Measurements from ENCODE around the gene NEDD4L.

NEDD4L gene

DNA sequence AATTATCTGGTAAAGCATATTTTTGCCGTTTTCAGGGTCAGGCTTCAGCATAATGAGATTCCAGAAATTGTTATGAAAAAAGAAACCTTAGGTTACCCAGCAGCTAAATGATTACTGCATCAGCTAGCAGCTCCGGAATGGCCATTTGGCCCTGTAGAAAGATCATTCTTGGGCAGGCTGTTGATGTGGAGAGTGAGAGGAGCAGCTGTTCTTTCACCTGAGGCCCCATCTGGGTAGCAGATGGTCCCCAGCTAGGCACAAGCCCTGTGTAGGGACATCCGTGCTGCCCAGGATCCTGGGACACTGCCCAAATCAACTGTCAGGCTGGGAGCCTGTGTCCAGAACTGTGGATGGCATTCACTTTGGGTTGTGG lies 61.8 kb downstream of the NEDD4L start:
- H3K4me3 ChIP-seq (ENCODE audit: low read depth, low read length) = no peak overlapping the region
- DNase-seq (ENCODE audit: low read depth) = no peak

DNA sequence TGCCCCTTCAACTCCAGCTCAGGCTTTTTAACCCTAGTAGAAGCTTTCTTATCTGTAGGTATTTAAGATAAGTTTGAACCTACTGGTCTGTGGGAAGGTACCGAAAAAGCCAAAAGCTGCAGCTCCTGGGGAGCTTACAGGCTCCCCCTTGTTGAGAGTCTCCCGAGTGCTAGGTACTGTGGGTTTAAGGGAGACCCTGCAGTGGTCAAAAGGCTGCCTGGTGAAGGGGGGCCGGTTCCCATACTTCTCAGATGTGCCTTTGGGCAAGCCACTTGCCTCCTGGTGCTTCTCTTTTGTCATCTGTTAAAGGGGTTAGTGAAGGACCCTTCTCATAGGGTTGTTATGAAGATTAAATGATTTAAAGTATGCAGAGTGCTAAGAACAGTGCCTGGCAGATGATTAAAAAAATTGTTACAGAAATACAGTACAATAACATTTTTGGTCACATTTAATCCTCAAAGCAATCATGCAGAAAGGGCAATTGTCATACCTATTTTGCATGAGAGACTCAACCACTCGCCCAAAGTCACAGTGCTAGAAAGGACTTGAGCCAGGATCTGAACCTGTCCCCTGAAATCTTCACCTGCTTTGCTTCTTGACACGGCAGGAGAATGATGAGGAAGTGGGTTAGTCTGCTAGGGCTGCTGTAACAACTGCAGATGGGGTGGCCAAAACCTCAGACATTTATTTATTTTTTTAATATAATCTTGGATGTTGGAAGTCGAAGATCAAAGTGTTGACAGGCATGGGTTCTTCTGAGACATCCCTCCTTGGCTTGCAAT lies 62.5 kb downstream of the NEDD4L start:
- no peak for DNase-seq (ENCODE audit: low read depth)
- H3K4me3 ChIP-seq (ENCODE audit: low read depth, low read length) = no peak overlapping the region

DNA sequence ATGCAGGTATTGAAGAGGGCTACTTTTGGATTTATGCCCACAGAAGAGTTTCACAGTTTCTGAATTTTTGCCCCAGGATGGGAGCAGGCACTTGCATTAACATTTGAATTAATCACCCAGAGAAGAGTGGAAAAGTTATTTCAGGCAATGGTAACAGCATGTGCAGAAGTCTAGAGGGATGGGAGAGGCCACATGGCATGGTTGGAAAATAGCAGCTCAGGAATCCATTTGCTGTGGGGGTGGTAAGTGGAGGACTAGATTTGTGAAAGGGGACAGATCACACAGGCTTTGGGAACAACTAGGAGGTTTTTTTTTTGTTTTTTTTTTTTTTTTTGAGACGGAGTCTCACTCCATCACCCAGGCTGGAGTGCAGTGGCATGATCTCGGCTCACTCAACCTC lies 65.2 kb downstream of the NEDD4L start:
- no peak for DNase-seq (ENCODE audit: low read depth)
- H3K4me3 ChIP-seq (ENCODE audit: low read depth, low read length) = no peak overlapping the region

DNA sequence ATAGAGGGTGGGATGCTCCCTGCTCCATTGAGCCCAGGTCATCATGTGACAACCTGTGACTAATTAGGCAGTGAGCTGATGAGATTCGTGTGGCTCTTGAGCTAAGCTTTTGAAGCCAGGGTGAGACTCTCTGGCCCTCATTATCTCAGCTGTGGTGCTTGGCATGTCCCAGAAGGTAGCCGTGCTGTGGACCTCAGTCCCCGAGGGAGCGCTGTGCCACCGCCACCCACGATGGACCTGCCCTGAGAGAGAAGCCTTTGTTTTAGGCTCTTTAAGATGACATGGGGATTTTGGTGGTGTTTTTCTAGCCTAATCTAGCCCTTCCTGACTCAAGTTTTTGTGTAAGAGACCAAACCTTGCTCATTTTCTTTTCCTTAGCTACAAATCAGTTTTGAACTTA lies 66.4 kb downstream of the NEDD4L start:
- H3K4me3 ChIP-seq (ENCODE audit: low read depth, low read length) = no peak overlapping the region
- no peak for DNase-seq (ENCODE audit: low read depth)

DNA sequence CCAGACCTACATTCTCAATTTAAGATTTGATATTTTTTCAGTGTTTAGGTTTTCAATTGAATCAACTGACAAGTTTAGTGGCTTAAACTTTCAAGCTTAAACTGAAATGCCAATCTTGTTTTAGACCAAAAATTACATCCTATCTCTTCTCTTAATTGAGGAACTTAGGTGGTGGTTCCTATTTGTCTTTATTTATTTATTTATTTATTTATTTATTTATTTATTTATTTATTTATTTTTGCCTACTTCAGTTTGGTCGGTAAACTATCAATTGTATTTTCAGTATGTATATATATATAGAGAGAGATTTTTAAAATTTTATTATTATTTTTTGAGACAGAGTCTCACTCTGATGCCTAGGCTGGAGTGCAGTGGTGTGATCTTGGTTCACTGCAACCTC lies 68.1 kb downstream of the NEDD4L start:
- no peak overlapping the region for H3K4me3 ChIP-seq (ENCODE audit: low read depth, low read length)
- no peak for DNase-seq (ENCODE audit: low read depth)

DNA sequence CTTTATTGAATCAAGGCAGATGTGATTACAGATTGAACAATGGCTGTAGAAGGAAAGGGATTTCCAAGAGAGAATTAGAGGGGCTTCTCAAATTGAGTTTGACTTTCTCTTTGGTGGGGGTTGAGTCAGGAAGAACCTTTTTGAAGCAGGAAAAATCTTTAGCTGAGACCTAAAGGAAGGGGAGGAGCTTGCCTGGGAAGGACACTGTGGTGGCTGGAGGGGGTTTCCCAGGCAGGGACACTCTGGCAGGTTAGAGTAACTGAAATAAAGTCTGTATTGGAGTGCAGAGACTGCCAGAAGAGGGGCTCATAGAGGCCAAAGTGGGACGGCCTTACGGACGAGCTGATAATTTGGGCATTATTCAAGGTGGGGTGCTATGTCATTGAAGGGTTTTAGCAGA lies 69.3 kb downstream of the NEDD4L start:
- DNase-seq (ENCODE audit: low read depth) = no peak

DNA sequence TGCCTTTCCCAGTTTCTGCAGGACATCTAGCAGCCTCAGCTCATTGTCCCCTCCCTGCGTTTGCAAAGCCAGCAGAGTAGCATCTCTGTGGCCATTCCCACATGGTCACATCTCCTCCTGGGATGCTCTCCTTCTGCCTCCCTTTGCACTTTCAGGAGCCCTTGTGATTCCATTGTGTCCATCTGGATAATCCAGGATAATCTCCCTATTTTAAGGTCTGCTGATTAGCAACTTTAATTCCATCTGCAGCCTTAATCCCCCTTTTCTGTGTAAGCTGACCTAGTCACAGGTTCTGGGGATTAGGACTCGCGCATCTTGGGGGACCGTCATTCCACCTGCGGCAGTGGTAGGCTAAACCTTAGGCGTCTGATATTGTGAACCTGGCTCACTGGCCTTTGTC lies 70.7 kb downstream of the NEDD4L start:
- no peak overlapping the region for H3K4me3 ChIP-seq (ENCODE audit: low read depth, low read length)
- DNase-seq (ENCODE audit: low read depth) = no peak

More for the DNA sequence above, 69.3 kb downstream of the NEDD4L start:
- no peak overlapping the region for H3K4me3 ChIP-seq (ENCODE audit: low read depth, low read length)

DNA sequence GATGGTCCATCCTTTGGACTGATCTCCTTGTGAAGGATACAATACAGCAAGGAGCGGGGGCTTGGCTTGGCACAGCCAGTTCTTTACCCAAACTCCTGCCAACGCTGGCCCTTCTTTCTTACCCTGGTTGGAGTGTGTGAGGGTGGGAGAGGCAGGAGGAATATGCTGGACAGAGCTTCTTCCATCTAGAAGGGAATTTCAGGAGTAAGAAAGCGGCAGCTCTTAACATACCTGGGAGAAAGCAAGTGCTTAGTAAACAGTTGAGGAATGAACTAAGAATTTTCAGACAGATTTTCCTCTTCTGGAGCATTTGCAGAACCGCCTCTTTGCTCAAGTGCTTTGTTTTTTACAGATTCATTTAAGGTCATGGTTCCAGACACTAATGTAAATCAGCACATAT lies 72.8 kb downstream of the NEDD4L start:
- H3K4me3 ChIP-seq (ENCODE audit: low read depth, low read length) = no peak overlapping the region
- DNase-seq (ENCODE audit: low read depth) = no peak

DNA sequence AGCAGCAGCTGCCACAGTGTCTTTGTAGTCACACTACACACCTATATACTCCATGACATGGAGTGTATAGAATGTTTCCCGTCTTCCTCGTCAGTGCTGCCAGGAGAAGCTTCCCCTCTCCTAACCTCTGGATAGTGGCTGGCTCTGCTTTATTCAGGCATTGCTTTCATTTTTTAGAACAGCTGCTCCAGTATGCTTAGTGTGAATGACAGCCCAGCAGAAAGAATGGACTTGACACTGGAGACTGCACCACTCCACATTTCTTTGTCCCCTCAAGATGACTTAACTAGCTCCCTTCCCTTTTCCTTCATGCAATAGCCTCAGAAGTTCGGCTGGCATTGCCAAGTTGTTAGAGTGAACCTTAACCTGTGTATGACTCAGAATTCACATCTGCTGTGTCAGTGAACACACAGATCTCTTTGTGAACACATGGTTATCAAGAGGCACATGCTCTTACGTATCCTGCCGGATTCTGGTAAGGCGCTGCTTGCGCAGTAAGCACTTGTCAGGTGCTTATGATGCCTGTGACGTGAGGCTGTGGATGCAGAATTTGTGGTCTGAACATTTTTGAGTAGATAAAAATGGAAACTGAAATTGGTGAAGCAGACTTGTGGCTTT lies 73.9 kb downstream of the NEDD4L start:
- DNase-seq (ENCODE audit: low read depth) = peak; percentile 85
- no peak overlapping the region for H3K4me3 ChIP-seq (ENCODE audit: low read depth, low read length)

DNA sequence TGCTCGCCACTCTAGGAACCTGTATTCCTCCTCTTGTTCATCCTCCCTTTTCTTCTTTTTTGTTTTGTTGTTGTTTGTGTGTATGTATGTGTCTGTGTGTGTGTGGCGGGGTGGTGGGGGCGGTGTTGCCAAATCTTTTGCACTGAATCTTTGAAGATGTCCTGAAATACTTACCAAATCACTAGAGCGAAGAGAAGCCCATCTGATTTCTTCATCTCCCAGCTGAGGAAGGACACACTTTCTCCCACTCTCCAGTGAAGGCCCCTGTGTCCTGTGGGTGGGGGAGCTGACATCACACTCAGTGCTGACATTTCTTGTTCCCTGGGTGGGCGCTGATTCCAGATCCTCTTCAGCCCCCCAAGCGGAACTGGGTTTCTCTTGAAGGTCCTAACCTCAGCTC lies 74.5 kb downstream of the NEDD4L start:
- DNase-seq (ENCODE audit: low read depth) = no peak
- H3K4me3 ChIP-seq (ENCODE audit: low read depth, low read length) = no peak overlapping the region

DNA sequence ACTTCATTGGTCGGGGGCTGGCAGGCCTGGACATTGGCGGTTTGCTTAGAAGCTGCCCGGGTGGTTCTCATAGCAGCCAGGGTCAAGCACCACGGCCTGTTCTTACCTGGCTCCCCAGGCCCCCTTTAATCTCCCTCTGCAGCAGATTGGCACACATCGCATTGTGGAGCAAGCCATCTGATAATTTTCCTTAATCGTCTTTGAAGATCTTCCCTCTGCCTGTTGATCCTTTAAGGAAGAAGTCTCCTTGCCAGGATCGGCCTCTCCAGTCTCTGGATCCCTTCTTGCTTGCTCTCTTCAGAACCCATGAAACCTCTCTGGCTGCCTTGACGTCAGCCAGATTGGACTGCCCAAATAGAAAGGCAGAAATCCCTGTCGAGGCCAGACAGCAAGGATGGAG lies 75.8 kb downstream of the NEDD4L start:
- no peak overlapping the region for H3K4me3 ChIP-seq (ENCODE audit: low read depth, low read length)
- DNase-seq (ENCODE audit: low read depth) = no peak

DNA sequence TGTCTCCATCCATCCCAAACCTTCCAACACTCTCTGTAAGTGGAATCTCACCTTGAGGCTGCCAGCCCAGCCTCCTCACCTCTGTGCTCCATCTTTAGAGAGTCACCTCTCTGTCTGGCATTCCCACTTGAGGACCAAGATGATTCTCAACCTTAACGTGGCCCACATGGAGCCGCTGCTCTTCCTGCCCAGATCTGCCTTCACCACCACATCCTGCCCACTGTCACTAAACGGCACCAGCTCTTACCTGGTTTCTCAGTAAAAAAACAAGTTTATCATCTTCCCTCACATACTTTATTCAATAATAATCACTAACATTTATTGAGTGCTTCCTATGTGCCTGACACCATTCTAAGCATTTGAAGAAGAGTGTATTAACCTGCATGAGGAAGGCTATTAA lies 80.4 kb downstream of the NEDD4L start:
- DNase-seq (ENCODE audit: low read depth) = no peak
- H3K4me3 ChIP-seq (ENCODE audit: low read depth, low read length) = no peak overlapping the region

DNA sequence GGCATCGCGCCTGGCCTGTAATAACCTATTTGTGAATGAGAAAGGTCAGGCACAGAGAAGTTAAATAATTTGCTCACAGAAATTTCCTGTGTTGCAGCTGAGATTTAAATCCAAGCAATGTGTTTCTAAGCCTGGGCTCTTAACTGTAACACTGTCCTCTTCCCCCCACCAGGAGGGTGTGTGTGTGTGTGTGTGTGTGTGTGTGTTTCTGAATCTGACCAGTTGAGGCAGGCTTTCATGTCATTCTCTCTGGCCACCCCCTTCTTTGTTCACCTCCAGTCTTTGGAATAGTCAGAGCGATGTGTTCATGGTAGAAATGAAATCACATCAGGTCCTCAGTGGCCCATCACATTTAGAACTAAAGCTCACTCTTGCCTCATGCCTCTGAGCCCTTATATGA lies 81.2 kb downstream of the NEDD4L start:
- no peak overlapping the region for H3K4me3 ChIP-seq (ENCODE audit: low read depth, low read length)
- no peak for DNase-seq (ENCODE audit: low read depth)

DNA sequence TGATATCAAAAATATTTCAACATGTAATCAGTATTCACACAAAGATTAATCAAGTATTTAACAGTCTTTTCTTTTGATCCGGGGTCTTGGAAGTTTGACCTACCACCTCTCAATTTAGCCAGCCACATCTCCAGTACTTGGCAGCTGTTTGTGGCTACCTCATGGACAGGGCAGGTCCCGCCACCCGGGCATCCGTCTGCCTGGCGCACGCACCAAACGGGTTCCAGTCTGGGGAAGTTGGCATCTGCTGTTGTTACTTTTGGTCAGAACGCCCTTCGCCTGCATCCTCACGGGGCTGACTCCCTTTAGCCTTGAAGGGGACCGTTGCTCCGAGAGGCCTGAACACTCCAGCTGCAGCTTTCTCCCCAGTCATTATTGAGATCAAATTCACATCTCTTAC lies 81.7 kb downstream of the NEDD4L start:
- H3K4me3 ChIP-seq (ENCODE audit: low read depth, low read length) = no peak overlapping the region
- no peak for DNase-seq (ENCODE audit: low read depth)

DNA sequence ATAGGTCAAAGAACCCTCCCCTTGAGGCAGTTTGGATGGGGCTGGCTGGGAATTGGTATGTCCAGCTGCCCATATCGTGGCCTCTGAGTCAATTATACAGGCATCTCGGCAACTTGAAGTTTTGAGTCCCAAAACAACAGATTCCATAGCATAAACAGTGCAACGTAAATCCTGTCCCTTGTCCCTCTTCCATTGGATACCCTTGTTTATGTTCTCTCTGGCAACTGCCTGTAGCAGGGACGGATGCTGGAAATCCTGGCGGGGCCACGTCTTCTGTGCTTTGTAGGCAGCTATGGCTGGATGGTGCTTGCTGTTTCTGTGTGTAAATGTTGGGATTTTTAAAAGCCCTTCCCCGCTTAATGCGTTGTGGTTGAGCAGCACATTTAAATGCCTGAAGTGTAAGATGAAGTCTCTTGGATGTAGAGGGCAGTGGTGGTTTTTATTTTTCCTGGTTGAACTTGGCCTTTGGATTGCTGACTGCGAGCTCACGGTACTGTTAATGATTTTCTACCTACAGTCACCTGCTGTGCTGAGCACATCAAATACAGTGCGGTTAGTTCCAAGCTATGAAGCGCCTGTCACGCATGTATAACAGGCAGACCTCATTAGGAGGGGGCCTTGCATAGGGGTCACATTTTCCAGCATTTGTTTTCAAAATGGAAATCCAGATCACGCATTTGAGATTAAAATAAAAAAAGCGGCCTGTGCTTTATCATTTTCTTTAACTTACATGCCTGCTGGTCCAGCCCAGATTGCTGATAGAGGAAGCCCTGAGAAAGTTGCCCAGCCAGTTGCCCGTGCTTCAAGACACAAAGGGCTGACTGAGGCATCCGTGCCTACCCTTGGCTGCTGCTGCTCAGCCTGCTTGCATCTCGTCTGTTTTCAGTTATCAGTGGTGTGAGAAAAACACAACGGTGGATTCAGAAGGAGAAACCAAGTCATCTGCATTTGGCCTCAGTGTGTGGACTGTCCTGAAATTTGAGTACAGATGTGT lies 84.7 kb downstream of the NEDD4L start:
- no peak for DNase-seq (ENCODE audit: low read depth)

DNA sequence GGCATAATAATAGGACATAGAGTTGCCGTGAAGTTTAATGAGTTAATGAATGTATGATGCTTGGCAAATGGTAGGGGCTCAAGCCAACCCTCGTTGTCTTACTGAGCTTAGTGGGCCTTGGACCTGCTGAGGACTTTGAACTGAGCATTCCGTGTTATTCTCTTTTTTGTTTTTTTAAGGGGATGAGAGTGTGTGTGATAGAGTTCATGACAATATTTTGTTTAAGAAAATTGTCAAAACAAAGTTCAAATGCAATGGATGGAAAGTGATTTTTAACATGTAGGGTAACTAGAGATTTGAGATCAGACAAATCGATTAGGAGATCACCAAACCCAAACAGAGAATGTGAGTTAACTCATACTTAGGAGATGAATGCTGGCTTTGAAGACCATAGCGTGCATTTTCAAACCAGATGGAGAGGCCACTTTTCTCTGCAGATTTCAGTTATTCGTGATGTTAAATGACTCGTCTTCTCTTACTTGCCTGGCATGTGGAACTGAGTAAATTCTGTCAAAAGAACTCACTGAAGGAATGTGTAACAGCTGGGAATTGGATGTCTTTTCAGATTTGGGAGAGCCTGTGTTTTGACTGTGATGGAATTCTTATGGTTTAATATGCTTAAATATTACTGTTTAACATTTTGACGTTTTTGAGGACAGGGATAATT lies 88.7 kb downstream of the NEDD4L start:
- no peak for DNase-seq (ENCODE audit: low read depth)
- H3K4me3 ChIP-seq (ENCODE audit: low read depth, low read length) = no peak overlapping the region

More for the DNA sequence above, 84.7 kb downstream of the NEDD4L start:
- no peak overlapping the region for H3K4me3 ChIP-seq (ENCODE audit: low read depth, low read length)

DNA sequence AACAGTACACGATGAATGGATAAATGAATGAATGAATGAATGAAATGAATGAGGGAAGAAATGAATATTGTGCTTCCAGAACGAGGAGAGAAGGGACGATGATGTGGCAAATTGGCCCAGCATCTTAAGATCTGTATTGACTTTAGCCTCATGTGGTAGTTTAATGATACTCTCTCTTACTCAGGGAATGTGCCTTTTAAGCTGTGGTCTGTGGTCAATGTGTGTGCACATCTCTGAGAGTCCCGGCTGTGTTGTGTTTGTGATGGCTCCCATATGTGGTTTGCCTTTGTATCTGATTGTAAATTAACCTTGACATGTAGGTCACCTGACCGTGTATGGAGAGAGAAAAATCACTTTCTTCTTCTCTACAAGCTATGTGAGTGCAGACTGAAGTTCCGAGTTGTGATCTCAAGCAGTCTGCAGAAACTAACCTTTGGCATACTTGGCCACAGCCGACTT lies 91.2 kb downstream of the NEDD4L start:
- DNase-seq (ENCODE audit: low read depth) = peak; percentile 61
- H3K4me3 ChIP-seq (ENCODE audit: low read depth, low read length) = no peak overlapping the region

DNA sequence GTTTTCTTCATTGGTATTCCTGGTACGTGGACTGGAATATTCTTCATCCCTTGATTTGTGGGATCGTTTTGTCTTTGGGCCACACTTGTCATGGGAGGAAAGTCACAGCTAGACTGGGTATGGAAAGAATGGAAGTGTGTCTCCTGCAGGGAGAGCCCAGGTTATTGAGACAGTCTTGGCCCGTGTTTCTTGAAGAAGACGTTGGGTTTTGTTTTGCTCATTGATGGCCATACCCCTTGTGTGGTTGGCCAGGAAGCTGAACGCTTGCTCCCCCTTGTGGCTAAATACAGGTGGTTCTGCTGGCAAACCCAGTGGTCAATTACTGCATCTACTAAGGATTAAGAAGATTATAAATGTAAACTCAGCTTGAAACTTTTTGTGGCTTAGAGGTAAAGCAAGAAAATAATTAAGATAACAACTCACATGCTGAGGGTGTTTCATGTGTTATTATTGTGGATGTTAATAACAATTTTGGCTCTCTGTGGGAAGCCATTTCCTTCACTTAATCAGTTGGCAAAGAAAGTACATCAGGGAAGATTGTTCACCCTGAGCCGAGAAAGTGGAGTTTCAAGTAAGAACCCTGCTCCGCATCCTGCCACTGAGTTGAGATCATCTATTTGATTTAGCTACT lies 91.8 kb downstream of the NEDD4L start:
- no peak overlapping the region for H3K4me3 ChIP-seq (ENCODE audit: low read depth, low read length)
- DNase-seq (ENCODE audit: low read depth) = no peak

DNA sequence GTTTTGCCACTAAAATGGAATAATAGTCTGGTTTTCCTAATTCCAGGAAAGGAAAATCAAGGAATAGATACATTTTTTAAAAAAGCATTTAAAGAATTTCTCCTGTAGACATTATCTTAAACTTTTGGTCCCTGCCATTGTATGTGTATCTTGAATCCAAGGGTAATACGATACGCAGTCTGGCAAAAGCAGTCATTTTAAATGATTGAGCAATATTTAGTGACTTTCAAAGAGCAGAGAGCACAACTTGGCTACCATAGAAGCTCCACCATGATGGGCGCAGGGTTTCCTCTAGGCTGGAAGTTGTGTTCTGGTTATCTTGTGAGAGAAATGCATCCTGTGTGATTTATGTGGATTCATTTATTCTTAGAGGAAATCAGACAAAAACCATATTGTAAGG lies 92.9 kb downstream of the NEDD4L start:
- DNase-seq (ENCODE audit: low read depth) = no peak
- H3K4me3 ChIP-seq (ENCODE audit: low read depth, low read length) = no peak overlapping the region
